LNCAP (cell line): ENCODE measurements around the gene MKNK1.

Experiments
- TF ChIP-seq, protein P1 (sequence below): fragments of 450-650 bp; IDR thresholded peaks from 2 replicates; pipeline ENCODE4 v1.5.1; 2017; ENCODE audit warnings: mild to moderate bottlenecking

Gene MKNK1

GRCh38 chr1:46526013-46526690, 77.9 kb downstream of the MKNK1 start:
- TF ChIP-seq, protein P1, sequence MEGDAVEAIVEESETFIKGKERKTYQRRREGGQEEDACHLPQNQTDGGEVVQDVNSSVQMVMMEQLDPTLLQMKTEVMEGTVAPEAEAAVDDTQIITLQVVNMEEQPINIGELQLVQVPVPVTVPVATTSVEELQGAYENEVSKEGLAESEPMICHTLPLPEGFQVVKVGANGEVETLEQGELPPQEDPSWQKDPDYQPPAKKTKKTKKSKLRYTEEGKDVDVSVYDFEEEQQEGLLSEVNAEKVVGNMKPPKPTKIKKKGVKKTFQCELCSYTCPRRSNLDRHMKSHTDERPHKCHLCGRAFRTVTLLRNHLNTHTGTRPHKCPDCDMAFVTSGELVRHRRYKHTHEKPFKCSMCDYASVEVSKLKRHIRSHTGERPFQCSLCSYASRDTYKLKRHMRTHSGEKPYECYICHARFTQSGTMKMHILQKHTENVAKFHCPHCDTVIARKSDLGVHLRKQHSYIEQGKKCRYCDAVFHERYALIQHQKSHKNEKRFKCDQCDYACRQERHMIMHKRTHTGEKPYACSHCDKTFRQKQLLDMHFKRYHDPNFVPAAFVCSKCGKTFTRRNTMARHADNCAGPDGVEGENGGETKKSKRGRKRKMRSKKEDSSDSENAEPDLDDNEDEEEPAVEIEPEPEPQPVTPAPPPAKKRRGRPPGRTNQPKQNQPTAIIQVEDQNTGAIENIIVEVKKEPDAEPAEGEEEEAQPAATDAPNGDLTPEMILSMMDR = no peak

DNA sequence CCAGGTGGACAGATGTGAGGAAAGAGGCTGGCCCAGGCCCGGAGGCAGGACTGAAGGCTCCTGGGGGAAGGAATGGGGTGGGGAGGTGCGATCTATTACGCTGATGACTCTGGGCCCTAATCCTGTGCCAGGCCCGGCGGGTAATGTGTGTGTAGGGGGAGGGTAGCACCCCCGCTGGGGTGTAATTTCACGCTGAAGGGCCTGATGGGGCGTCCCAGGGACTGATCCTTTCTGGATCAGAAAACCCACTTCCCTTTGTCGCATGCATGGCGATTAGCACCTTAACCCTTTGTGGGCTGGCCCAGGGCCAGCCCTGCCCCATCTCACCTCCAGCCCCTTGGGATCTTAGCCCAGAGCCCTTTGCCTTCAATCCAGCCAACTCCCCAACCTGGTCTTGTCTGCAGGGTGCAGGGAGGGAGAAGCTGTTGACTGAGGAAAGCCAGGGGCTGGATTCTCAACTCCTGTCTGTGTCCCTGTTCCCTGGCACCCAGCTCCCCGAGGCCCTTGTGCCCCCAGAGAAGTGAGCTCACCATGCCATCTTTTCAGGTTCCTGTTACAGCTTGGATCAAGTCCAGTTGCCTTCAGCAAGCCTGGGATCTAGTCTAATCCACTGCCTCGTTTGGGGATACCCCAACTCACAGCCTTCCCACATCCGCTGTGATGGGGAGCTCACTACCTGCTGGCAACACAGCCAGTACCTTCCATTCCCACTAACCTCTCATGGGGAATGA, 78.7 kb downstream of the MKNK1 start:
- TF ChIP-seq, protein P1 = no peak

- TF ChIP-seq, protein P1 = no peak
Observed at GRCh38 chr1:46524843-46525242, 79.2 kb downstream of the MKNK1 start.

DNA sequence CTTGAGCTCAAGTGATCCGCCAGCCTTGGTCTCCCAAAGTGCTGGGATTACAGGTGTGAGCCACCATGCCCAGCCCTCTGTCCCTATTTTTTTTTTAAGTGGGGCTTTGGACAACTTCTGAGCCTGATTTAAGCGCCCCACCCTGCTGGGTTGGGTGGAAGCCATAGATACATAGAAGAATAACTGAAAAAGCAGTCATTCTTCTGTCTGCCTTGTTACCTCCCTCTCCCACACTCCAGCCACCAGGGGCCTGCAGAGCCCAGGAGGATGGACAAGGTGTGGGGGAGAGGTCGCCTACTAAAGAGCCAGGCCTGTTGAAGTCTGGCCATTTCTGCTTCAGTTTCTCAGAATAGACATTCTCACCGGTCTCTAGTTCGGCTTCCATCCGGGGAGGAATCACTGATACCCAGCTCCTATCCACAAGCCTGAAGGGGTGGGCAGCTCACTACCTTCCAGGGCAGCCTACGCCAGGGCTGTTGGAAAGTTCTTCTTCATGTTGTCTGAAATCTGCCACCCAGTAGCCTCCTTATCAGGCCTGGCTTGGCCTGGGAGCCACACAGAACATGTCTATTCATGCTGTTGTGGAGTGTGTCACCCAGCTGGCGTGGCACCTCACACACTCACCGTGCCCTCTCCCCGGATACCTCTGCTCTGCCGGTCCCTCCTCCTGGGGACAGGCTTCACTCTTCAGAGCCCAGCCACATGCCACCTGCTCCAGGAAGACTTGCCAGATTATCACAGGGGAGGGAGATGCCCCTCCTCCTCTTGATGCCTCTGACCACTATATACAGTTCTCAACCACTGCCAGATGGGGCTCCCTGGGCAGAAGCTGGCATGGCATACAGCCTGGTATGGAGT, 80.3 kb downstream of the MKNK1 start:
- TF ChIP-seq, protein P1 = no peak

DNA sequence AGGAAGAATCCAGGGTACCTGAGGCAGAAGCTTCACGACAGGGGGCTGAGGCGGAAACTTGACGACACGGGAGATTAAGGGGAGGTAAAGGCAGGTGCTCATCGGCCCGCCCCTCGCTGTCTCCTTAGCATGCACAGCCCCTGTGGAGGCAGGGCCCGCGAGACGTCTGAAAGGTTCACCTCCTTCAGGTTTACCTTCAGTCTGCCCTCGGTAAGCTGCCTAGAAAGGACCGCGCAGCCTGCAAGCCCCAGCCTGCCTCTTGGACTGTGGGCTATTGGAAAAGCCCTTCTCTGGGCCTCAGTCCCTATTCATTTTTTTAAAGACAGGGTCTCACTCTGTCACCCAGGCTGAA, 81.1 kb downstream of the MKNK1 start:
- TF ChIP-seq, protein P1 = no peak

GRCh38 chr1:46522184-46522968, 81.7 kb downstream of the MKNK1 start:
- TF ChIP-seq, protein P1 = no peak

DNA sequence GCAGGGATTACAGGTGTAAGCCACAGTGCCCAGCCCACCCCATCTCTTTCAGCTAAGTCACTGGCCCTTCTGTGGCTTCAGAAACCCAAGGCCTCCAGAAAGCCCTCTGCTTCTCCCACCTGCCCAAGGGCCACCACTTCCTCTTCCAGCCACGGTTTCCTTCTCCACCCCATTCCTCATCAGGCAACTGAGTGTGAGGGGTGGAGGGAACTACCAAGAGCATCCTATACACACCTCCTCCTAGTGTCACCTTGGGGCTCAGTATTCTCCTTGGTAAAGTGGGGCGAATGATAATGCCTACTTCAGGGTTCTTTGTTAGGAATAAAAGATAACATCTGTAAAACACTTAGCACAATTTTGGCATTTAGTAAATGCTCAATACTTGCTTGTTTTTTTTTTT, 82.7 kb downstream of the MKNK1 start:
- TF ChIP-seq, protein P1 = no peak
